HEK293 (cell line): ENCODE measurements around the gene SELENOT.
A peak's percentile ranks its signal among the peaks of the same experiment; 100 is the strongest.

Experiments
- CTCF ChIA-PET: fragments of 350-600 bp; formaldehyde crosslinking; extraction: SDS; loops from one replicate; lab custom pipeline; 2021; ENCODE audit warnings: antibody characterized with exemption; lab: Yijun Ruan, JAX
- POLR2A ChIA-PET: fragments of 300-600 bp; formaldehyde crosslinking; extraction: SDS; loops from one replicate; lab custom pipeline; 2020; ENCODE audit warnings: antibody characterized with exemption, inconsistent platforms; lab: Yijun Ruan, JAX
- H3K27ac ChIP-seq: fragments of 200-500 bp; sonication (Bioruptor generic); 2 replicates; pipeline ENCODE4 v1.5.1; 2014; ENCODE audit warnings: low read depth, low read length, control low read depth, inconsistent platforms; ENCODE audit errors: extremely low read depth
- H3K36me3 ChIP-seq, 2 experiments: fragments of 200-500 bp in 1 of 2; sonication (Bioruptor generic) in 1 of 2; 1 replicate in 1 of 2; 2 replicates in 1 of 2; pipeline ENCODE4 v1.5.1; 2014 to 2017; ENCODE audit warnings: inconsistent platforms in 2 of 2, low read length in 2 of 2; ENCODE audit not compliant: control insufficient read depth in 2 of 2, insufficient read depth in 1 of 2
- H3K4me1 ChIP-seq: fragments of 200-500 bp; sonication (Bioruptor generic); 2 replicates; pipeline ENCODE4 v1.5.1; 2014; ENCODE audit warnings: mild to moderate bottlenecking, low read length, inconsistent platforms; ENCODE audit not compliant: control insufficient read depth, insufficient read depth
- H3K4me3 ChIP-seq: 2 replicates; pipeline ENCODE4 v1.5.1; 2011; ENCODE audit warnings: low read depth, mild to moderate bottlenecking, control low read depth, low read length, moderate library complexity
- H3K9me3 ChIP-seq: fragments of 200-500 bp; sonication (Bioruptor generic); 2 replicates; pipeline ENCODE4 v1.5.1; 2014; ENCODE audit warnings: low read depth, low read length, inconsistent platforms; ENCODE audit not compliant: control insufficient read depth, insufficient read depth
- ZBTB20 ChIP-seq: fragments of 450-650 bp; formaldehyde crosslinking; IDR thresholded peaks from 2 replicates; pipeline ENCODE4 v1.5.1; 2016; ENCODE audit warnings: missing biosample characterization, missing genetic modification characterization
- ZFP37 ChIP-seq: fragments of 450-650 bp; formaldehyde crosslinking; IDR thresholded peaks from 2 replicates; pipeline ENCODE4 v1.5.1; 2016; ENCODE audit warnings: missing biosample characterization, missing genetic modification characterization
- ZNF10 ChIP-seq: fragments of 450-650 bp; formaldehyde crosslinking; IDR thresholded peaks from 2 replicates; pipeline ENCODE4 v1.5.1; 2017; ENCODE audit warnings: missing biosample characterization, missing genetic modification characterization
- ZNF155 ChIP-seq: fragments of 450-650 bp; formaldehyde crosslinking; IDR thresholded peaks from 2 replicates; pipeline ENCODE4 v1.5.1; 2016; ENCODE audit warnings: missing biosample characterization, missing genetic modification characterization
- ZNF16 ChIP-seq: fragments of 450-650 bp; formaldehyde crosslinking; IDR thresholded peaks from 2 replicates; pipeline ENCODE4 v1.5.1; 2016; ENCODE audit warnings: low read depth, missing biosample characterization, missing genetic modification characterization
- ZNF211 ChIP-seq: fragments of 450-650 bp; formaldehyde crosslinking; IDR thresholded peaks from 2 replicates; pipeline ENCODE4 v1.5.1; 2016; ENCODE audit warnings: low read depth, missing biosample characterization, missing genetic modification characterization
- ZNF335 ChIP-seq: fragments of 450-650 bp; formaldehyde crosslinking; conservative IDR thresholded peaks from 2 replicates; pipeline ENCODE4 v1.5.1; 2016; ENCODE audit warnings: missing biosample characterization, missing genetic modification characterization
- ZNF350 ChIP-seq: fragments of 450-650 bp; formaldehyde crosslinking; IDR thresholded peaks from 2 replicates; pipeline ENCODE4 v1.5.0; 2017; ENCODE audit warnings: missing biosample characterization, mild to moderate bottlenecking, missing genetic modification characterization
- ZNF433 ChIP-seq: fragments of 450-650 bp; formaldehyde crosslinking; IDR thresholded peaks from 2 replicates; pipeline ENCODE4 v1.5.1; 2016; ENCODE audit warnings: missing biosample characterization, missing genetic modification characterization, low read depth
- ZNF555 ChIP-seq: fragments of 450-650 bp; formaldehyde crosslinking; conservative IDR thresholded peaks from 2 replicates; pipeline ENCODE4 v1.5.1; 2017; ENCODE audit warnings: missing biosample characterization, mild to moderate bottlenecking, missing genetic modification characterization, inconsistent platforms
- ZNF624 ChIP-seq: fragments of 450-650 bp; formaldehyde crosslinking; IDR thresholded peaks from 2 replicates; pipeline ENCODE4 v1.5.1; 2017; ENCODE audit warnings: missing biosample characterization, missing genetic modification characterization
- ZNF629 ChIP-seq: fragments of 450-650 bp; formaldehyde crosslinking; IDR thresholded peaks from 2 replicates; pipeline ENCODE4 v1.5.1; 2017; ENCODE audit warnings: missing biosample characterization, missing genetic modification characterization
- ZNF785 ChIP-seq: fragments of 450-650 bp; formaldehyde crosslinking; IDR thresholded peaks from 2 replicates; pipeline ENCODE4 v1.5.1; 2016; ENCODE audit warnings: missing biosample characterization, missing genetic modification characterization
- TF ChIP-seq, protein P1 (sequence below): fragments of 450-650 bp; formaldehyde crosslinking; IDR thresholded peaks from 2 replicates; pipeline ENCODE4 v1.5.1; 2017; ENCODE audit warnings: missing biosample characterization, missing genetic modification characterization
- TF ChIP-seq, protein P2 (sequence below): fragments of 450-650 bp; formaldehyde crosslinking; IDR thresholded peaks from 2 replicates; pipeline ENCODE4 v1.5.1; 2017; ENCODE audit warnings: missing biosample characterization, missing genetic modification characterization
- TF ChIP-seq, protein P3 (sequence below): fragments of 450-650 bp; formaldehyde crosslinking; IDR thresholded peaks from 2 replicates; pipeline ENCODE4 v1.5.1; 2017; ENCODE audit warnings: missing biosample characterization, missing genetic modification characterization
- TF ChIP-seq, protein P4 (sequence below): fragments of 450-650 bp; formaldehyde crosslinking; IDR thresholded peaks from 2 replicates; pipeline ENCODE4 v1.5.1; 2016; ENCODE audit warnings: missing biosample characterization, missing genetic modification characterization
- TF ChIP-seq, protein P5 (sequence below): fragments of 450-650 bp; formaldehyde crosslinking; IDR thresholded peaks from 2 replicates; pipeline ENCODE4 v1.5.1; 2017; ENCODE audit warnings: missing biosample characterization, missing genetic modification characterization
- TF ChIP-seq, protein P6 (sequence below): fragments of 450-650 bp; formaldehyde crosslinking; IDR thresholded peaks from 2 replicates; pipeline ENCODE4 v1.5.1; 2016; ENCODE audit warnings: missing biosample characterization, missing genetic modification characterization

SELENOT gene

DNA sequence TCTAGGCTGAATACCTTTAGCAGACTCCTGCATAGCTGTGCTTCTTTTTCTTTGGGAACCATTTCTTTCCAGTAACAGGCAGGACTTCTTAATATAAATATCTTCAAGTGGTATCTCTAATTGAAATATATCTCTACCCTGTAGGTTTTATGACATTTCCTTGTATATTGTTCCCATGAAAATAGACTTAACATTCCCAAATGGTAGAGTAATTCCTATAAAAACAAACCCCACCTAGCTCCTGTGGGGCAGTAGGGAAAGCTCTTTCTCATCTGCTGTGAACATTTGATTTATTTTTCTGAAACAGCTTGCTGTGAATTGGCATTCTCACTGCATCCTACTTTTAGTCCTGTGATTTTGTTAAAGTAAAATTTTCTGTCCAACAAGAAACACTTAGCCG, 20.8 kb downstream of the SELENOT start (continued):
- TF ChIP-seq, protein P1, sequence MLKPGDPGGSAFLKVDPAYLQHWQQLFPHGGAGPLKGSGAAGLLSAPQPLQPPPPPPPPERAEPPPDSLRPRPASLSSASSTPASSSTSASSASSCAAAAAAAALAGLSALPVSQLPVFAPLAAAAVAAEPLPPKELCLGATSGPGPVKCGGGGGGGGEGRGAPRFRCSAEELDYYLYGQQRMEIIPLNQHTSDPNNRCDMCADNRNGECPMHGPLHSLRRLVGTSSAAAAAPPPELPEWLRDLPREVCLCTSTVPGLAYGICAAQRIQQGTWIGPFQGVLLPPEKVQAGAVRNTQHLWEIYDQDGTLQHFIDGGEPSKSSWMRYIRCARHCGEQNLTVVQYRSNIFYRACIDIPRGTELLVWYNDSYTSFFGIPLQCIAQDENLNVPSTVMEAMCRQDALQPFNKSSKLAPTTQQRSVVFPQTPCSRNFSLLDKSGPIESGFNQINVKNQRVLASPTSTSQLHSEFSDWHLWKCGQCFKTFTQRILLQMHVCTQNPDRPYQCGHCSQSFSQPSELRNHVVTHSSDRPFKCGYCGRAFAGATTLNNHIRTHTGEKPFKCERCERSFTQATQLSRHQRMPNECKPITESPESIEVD (tag by site-specific recombination), result peak; percentile 78
- TF ChIP-seq ZNF624 (tag by site-specific recombination) (no peak), ZBTB20 (tag by site-specific recombination) (no peak), ZNF10 (tag by site-specific recombination) (no peak)

DNA sequence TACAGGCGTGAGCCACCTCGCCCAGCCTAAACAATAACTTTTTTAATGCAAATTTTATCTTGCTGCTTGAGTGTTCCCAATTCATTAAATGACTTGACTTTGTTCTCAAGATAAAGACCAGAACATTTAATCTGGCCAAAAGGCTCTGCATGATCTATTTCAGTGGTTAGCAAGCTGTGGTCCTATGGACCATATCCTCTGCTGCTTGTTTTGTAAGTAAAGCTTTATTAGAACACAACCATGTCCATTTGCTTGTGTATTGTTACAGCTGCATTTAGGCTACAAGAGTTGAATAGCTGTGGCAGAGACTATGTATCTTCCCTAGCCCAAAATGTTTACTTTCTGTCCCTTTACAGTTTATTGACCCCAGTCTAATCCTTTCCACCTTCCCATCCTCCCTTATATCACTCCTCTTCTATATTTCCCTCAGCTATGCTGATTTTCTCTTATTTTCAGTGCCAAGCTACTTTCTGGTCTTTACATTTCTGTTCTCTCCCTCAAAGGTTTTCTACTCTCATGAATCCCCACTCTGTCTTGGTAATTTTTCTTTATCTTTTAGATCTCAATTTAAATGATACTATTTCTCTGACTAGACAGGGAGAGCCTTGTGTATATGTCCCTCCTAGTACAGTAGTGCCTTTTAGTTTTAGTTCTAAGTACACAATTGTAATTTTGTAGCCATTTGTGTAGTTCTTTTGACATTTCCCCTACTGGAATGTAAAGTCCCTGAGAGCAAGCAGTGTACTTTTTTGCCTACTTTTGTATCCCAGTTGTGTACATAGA, 23.2 kb downstream of the SELENOT start:
- Histone ChIP-seq H3K4me1 (peaks cover 6% of the 10 kb centered on the region), H3K36me3 (peaks cover 12 to 38% of the 10 kb centered on the region in 2 experiments; a peak in 2 of 3 replicates), H3K4me3 (no peak overlapping the region), H3K27ac (no peak overlapping the region), H3K9me3 (no peaks in the 10 kb centered on the region)
- CTCF ChIA-PET, result interaction anchor here (1.1 kb wide), 1 partner anchor 98 kb away, joined by 3 read pairs; no protein-coding TSS in a partner anchor
- POLR2A ChIA-PET, result interaction anchor here (0.7 kb wide), 1 partner anchor 13 kb away, joined by 3 read pairs; no protein-coding TSS in a partner anchor
- TF ChIP-seq, protein P2, sequence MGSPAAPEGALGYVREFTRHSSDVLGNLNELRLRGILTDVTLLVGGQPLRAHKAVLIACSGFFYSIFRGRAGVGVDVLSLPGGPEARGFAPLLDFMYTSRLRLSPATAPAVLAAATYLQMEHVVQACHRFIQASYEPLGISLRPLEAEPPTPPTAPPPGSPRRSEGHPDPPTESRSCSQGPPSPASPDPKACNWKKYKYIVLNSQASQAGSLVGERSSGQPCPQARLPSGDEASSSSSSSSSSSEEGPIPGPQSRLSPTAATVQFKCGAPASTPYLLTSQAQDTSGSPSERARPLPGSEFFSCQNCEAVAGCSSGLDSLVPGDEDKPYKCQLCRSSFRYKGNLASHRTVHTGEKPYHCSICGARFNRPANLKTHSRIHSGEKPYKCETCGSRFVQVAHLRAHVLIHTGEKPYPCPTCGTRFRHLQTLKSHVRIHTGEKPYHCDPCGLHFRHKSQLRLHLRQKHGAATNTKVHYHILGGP (tag by site-specific recombination), result no peak
- TF ChIP-seq ZNF433 (tag by site-specific recombination), result no peak
- TF ChIP-seq ZNF211, result no peak
- no peak for TF ChIP-seq ZNF629 (tag by site-specific recombination)
- TF ChIP-seq, protein P3, sequence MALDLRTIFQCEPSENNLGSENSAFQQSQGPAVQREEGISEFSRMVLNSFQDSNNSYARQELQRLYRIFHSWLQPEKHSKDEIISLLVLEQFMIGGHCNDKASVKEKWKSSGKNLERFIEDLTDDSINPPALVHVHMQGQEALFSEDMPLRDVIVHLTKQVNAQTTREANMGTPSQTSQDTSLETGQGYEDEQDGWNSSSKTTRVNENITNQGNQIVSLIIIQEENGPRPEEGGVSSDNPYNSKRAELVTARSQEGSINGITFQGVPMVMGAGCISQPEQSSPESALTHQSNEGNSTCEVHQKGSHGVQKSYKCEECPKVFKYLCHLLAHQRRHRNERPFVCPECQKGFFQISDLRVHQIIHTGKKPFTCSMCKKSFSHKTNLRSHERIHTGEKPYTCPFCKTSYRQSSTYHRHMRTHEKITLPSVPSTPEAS (tag by site-specific recombination), result no peak
- TF ChIP-seq, protein P4, sequence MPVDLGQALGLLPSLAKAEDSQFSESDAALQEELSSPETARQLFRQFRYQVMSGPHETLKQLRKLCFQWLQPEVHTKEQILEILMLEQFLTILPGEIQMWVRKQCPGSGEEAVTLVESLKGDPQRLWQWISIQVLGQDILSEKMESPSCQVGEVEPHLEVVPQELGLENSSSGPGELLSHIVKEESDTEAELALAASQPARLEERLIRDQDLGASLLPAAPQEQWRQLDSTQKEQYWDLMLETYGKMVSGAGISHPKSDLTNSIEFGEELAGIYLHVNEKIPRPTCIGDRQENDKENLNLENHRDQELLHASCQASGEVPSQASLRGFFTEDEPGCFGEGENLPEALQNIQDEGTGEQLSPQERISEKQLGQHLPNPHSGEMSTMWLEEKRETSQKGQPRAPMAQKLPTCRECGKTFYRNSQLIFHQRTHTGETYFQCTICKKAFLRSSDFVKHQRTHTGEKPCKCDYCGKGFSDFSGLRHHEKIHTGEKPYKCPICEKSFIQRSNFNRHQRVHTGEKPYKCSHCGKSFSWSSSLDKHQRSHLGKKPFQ, result no peak
- TF ChIP-seq, protein P5, sequence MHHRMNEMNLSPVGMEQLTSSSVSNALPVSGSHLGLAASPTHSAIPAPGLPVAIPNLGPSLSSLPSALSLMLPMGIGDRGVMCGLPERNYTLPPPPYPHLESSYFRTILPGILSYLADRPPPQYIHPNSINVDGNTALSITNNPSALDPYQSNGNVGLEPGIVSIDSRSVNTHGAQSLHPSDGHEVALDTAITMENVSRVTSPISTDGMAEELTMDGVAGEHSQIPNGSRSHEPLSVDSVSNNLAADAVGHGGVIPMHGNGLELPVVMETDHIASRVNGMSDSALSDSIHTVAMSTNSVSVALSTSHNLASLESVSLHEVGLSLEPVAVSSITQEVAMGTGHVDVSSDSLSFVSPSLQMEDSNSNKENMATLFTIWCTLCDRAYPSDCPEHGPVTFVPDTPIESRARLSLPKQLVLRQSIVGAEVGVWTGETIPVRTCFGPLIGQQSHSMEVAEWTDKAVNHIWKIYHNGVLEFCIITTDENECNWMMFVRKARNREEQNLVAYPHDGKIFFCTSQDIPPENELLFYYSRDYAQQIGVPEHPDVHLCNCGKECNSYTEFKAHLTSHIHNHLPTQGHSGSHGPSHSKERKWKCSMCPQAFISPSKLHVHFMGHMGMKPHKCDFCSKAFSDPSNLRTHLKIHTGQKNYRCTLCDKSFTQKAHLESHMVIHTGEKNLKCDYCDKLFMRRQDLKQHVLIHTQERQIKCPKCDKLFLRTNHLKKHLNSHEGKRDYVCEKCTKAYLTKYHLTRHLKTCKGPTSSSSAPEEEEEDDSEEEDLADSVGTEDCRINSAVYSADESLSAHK (tag by site-specific recombination), result no peak

DNA sequence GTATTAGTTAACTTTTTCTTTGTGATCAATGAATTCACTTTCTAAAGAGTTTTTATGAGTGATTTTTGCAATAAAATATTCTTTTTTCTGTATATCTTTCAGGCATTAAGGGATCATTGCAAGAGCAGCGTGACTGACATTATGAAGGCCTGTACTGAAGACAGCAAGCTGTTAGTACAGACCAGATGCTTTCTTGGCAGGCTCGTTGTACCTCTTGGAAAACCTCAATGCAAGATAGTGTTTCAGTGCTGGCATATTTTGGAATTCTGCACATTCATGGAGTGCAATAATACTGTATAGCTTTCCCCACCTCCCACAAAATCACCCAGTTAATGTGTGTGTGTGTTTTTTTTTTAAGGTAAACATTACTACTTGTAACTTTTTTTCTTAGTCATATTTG, 24.4 kb downstream of the SELENOT start:
- H3K4me1 ChIP-seq, result peaks cover 6% of the 10 kb centered on the region
- H3K27ac ChIP-seq, result no peak overlapping the region
- H3K9me3 ChIP-seq, result no peaks in the 10 kb centered on the region
- POLR2A ChIA-PET, result no interaction called here
- CTCF ChIA-PET, result no interaction called here
- peaks cover 12 to 38% of the 10 kb centered on the region in 2 experiments; a peak in 2 of 3 replicates for H3K36me3 ChIP-seq
- no peak overlapping the region for H3K4me3 ChIP-seq
- TF ChIP-seq ZNF350 (tag by site-specific recombination), result no peak
- TF ChIP-seq, protein P6, sequence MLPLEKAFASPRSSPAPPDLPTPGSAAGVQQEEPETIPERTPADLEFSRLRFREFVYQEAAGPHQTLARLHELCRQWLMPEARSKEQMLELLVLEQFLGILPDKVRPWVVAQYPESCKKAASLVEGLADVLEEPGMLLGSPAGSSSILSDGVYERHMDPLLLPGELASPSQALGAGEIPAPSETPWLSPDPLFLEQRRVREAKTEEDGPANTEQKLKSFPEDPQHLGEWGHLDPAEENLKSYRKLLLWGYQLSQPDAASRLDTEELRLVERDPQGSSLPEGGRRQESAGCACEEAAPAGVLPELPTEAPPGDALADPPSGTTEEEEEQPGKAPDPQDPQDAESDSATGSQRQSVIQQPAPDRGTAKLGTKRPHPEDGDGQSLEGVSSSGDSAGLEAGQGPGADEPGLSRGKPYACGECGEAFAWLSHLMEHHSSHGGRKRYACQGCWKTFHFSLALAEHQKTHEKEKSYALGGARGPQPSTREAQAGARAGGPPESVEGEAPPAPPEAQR (tag by site-specific recombination), result no peak
- TF ChIP-seq ZNF785 (tag by site-specific recombination), result no peak
- no peak for TF ChIP-seq ZNF155 (tag by site-specific recombination)
- no peak for TF ChIP-seq ZNF16 (tag by site-specific recombination)
- TF ChIP-seq, protein P4, result no peak
- no peak for TF ChIP-seq ZNF555 (tag by site-specific recombination)
- TF ChIP-seq ZNF335 (tag by site-specific recombination), result no peak
- TF ChIP-seq ZFP37, result no peak
